ENCODE measurements around the gene GHITM. TPM values are rescaled to one million over a fixed set of nuclear protein-coding genes. Genes with fewer than 3 reads are reported as not detected.
A peak's percentile ranks its signal among the peaks of the same experiment; 100 is the strongest.

GHITM gene
- total and polyA plus RNA-seq, 2 of the 4 experiments (the other 2 are of a cell fraction) = 103 to 185 TPM

DNA sequence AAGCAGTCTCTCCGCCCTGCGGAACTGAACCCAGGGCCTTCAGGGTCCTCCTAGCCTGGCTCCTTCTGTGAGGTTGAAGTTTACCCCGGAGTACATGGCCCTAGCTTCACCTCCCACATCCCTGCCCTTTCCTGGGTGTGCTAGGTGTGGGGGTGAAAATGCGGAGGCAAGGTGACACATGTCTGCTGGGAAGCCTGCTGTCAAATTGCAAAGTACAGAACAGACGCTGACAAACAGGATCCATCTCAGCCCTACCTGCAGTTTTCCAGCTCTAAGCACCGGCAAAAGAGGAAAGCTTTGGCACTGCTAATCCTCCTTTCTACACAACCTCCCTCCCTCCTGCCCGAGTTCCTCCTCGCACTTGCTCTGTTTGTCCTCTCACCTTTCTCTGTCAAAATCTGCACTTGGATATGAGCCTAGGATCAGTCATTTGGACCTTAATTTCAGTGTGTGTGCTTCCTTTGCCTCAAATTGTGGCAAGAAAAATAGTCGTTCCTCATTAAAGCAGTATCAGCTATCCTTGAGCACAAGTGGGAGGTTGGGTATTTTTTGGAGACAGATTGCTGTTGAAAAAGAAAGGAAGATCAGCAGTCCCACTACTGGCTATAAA lies 19.9 kb downstream of the GHITM start:
- no peak overlapping the region for H4K91ac ChIP-seq (ENCODE audit: insufficient read depth, low read depth, low read length)
- H2BK15ac ChIP-seq (ENCODE audit: low read depth, low read length) = no peak overlapping the region
- no peak overlapping the region for H3K9ac ChIP-seq (ENCODE audit: low read depth, low read length)
- H3K4ac ChIP-seq (ENCODE audit: low read depth, low read length) = no peak overlapping the region
- H4K20me1 ChIP-seq (ENCODE audit: insufficient read depth, low read length) = no peaks in the 10 kb centered on the region
- no peak overlapping the region for H3K4me3 ChIP-seq (ENCODE audit: insufficient read depth, low read depth, low read length)
- H2AK5ac ChIP-seq (ENCODE audit: low read depth, low read length) = no peak overlapping the region
- dilution Hi-C loops (cut with HindIII; ENCODE audit: low sequenced_read_pairs, unreplicated experiment) (no loop called here), intact Hi-C loops (cut with micrococcal nuclease) (no loop called here), in situ Hi-C loops (cut with MboI; ENCODE audit: low sequenced_read_pairs) (no loop called here)
- H3K9me1 ChIP-seq (ENCODE audit: insufficient read depth, low read length) = no peaks in the 10 kb centered on the region
- H3K23ac ChIP-seq (ENCODE audit: low read depth, low read length) = no peak overlapping the region
- no peak overlapping the region for H2BK120ac ChIP-seq (ENCODE audit: low read depth, low read length)
- DNase-seq (no peak), ATAC-seq (ENCODE audit: low read depth) (no peak)
- H2BK5ac ChIP-seq (ENCODE audit: low read depth, low read length, poor library complexity, severe bottlenecking) = no peak overlapping the region
- no peaks in the 10 kb centered on the region for H3K9me3 ChIP-seq (ENCODE audit: control insufficient read depth, insufficient read depth, low read length)
- H3K14ac ChIP-seq (replicated peaks; ENCODE audit: low read depth, low read length) = no peak overlapping the region
- no peak overlapping the region for H4K5ac ChIP-seq (ENCODE audit: low read depth, low read length)
- WGBS, 2 experiments (ENCODE audit: extremely low coverage in 2 of 2, insufficient read length in 1 of 2) = no CpG with 5 or more reads among the region's 9 CpGs
- no TSS peak for BruUV-seq (replicated peaks)
- peaks cover 9% of the 10 kb centered on the region; the same call in 1 of the 2 replicates for H3K27me3 ChIP-seq (ENCODE audit: control insufficient read depth, insufficient read depth, low read length)
- no peak overlapping the region for H3K18ac ChIP-seq (ENCODE audit: low read depth, low read length)
- no peak overlapping the region for H3K27ac ChIP-seq (ENCODE audit: insufficient read depth, low read length)
- TF ChIP-seq RFX5 (IDR thresholded peaks at IDR 0.05; ENCODE audit: low read depth, low read length) (no peak), SMC3 (IDR thresholded peaks at IDR 0.05; ENCODE audit: low read depth, low read length) (no peak), CHD1 (IDR thresholded peaks at IDR 0.05; ENCODE audit: low read depth, low read length) (no peak), BHLHE40 (IDR thresholded peaks at IDR 0.05; ENCODE audit: low read depth, low read length) (no peak)
- peak overlapping the region; percentile 8 for H2AK9ac ChIP-seq (replicated peaks; ENCODE audit: low read depth, low read length, poor library complexity)
- POLR2A ChIA-PET (ENCODE audit: unreplicated experiment) = no interaction called here
- no peak overlapping the region for H4K8ac ChIP-seq (ENCODE audit: low read depth in 2 of 2, low read length in 2 of 2)
- H3K79me1 ChIP-seq (ENCODE audit: low read depth in 1 of 2, low read length in 2 of 2) = no peaks in the 10 kb centered on the region
- no peak overlapping the region for H2BK20ac ChIP-seq (ENCODE audit: low read depth, low read length)
- no peaks in the 10 kb centered on the region; the same call in 1 of the 2 replicates for H3K36me3 ChIP-seq (ENCODE audit: control insufficient read depth, insufficient read depth, low read length)
- CTCF ChIA-PET = interaction anchor here (2.1 kb wide), 1 partner anchor 11 kb away, joined by 8 read pairs; no protein-coding TSS in a partner anchor
- no peaks in the 10 kb centered on the region for H3K4me1 ChIP-seq (ENCODE audit: control insufficient read depth, insufficient read depth, low read length)
- H3K56ac ChIP-seq (ENCODE audit: extremely low read depth, insufficient read depth, low read length) = no peak overlapping the region
- H2AFZ ChIP-seq (replicated peaks; ENCODE audit: low read length, poor library complexity) = no peak overlapping the region
- no peak overlapping the region for H3K4me2 ChIP-seq (ENCODE audit: low read depth, low read length)
